ENCODE results near the gene CHRNA1.

The CHRNA1 gene

DNA sequence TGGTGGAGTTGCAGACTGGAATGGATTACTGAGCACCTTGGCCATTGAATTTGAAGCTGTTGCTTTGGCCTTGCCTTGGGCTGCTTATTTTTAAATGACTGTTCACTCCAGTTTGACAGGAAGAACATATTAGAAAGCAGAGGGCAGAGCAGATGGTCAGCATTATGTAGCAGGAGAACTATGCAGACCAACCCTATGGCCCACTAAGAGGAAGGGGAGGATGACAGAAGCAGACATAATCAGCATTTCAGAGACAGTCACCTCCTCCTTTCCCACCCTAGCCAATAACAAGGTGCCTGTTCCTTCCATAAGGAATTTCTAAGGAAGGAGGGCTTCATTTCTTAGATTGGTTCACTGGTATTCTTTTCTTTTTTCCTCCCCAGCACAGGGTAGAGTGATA lies 2.4 kb downstream of the CHRNA1 start:
- no peak for DNase-seq (ENCODE audit: low read depth in 3 of 3)

GRCh38 chr2:174760845-174761473 lies 3.3 kb downstream of the CHRNA1 start:
- no peak for DNase-seq (ENCODE audit: low read depth in 3 of 3)

GRCh38 chr2:174759381-174760065 lies 4.7 kb downstream of the CHRNA1 start:
- no peak for DNase-seq (ENCODE audit: low read depth in 3 of 3)

GRCh38 chr2:174756743-174757142 lies 7.5 kb downstream of the CHRNA1 start:
- no peak for DNase-seq (ENCODE audit: low read depth in 3 of 3)

GRCh38 chr2:174753038-174753633 lies 11.1 kb downstream of the CHRNA1 start:
- DNase-seq (ENCODE audit: low read depth in 3 of 3), result no peak

DNA sequence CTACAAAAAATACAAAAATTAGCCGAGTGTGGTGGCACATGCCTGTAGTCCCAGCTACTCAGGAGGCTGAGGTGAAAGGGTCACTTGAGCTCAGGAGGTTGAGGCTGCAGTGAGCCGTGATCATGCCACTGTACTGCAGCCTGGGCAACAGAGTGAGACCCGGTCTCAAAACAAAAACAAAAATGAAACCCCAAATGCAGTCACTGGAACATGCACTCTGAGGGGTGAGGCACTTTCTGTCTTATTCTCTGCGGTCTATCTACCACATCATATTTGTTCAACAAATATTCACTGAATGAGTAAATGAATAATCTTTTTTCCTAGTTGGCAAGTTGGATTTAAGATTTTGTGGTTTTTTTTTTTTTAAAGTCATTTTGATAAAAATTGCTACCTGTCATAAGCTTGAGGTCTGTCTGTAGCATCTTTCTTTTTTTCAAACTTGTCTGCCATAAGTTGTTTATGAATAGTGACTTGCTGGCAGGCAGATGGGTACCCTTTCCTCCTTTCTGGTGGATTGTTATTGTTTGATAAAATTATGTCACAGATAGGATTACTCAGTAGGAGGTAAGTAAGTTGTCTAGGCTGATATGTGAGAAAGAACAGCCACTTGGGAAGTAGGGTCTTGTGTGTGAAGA lies 11.8 kb downstream of the CHRNA1 start:
- DNase-seq (ENCODE audit: low read depth in 3 of 3), result no peak

GRCh38 chr2:174750923-174751441 lies 13.3 kb downstream of the CHRNA1 start:
- DNase-seq (ENCODE audit: low read depth in 3 of 3), result peak in 1 of 3 experiments; percentile 17

GRCh38 chr2:174749793-174750192 lies 14.5 kb downstream of the CHRNA1 start:
- DNase-seq (ENCODE audit: low read depth in 3 of 3), result no peak

DNA sequence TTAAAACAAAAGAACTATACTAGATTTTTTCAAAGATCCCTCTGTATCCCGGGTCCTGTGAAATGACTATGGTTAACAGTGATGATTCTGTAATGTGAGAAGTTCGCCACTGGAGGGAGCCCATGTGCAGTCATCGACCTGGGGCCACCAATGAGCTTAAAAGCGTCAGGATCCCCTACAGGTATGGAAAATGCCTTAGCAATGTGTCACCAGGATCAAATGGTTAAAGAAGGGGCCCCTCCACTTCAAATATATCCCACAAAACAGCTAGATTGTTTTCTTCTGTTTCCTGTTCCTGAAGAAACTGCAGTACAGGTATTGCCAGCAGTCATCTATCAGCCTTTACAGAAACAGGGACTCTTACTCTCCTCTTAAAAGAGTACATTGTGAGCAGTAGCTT lies 15.3 kb downstream of the CHRNA1 start:
- peak; percentile 48 to 67 (median 58) for DNase-seq (ENCODE audit: low read depth in 3 of 3)

DNA sequence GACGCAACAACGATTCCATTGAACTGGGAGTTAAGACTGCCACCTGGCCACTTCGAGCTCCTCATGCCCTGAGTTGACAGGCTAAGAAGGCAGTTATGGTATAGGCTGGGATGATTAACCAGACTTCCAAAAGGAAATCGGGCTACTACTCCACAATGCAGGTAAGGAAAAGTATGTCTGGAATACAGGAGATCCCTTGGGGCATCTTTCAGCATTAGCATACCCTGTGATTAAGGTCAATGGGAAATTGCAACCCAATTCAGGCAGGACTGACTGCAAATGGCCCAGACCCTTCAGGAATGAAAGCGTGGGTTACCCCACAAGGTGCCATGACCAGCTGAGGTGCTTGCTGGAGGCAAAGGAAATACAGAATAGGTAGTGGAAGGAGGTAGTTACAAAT lies 19.1 kb downstream of the CHRNA1 start:
- no peak for DNase-seq (ENCODE audit: low read depth in 3 of 3)

GRCh38 chr2:174744111-174744510 lies 20.2 kb downstream of the CHRNA1 start:
- no peak for DNase-seq (ENCODE audit: low read depth in 3 of 3)

- no peak for DNase-seq (ENCODE audit: low read depth in 3 of 3)
Measured at GRCh38 chr2:174740721-174741120, 23.6 kb downstream of the CHRNA1 start.

DNA sequence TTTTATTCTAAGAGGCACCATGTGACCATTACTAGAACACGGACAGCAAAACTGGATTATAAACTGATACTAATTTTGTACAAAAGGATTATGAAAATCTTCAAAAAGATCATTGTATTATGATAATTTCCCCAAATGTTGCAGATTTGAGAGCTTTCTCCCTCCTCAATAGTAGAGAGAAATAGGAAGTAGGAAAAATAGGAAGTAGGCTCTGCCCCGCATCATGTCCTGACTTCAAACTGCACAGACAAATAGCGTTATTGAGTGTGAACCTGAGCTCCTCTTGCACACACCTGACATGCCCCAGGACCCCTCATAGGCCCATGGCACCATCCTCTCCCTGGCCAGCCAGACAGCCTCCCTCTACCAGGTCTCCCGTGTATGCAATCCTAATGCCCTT lies 25.4 kb downstream of the CHRNA1 start:
- no peak for DNase-seq (ENCODE audit: low read depth in 3 of 3)

GRCh38 chr2:174731546-174731945 lies 32.7 kb downstream of the CHRNA1 start:
- DNase-seq (ENCODE audit: low read depth in 3 of 3), result no peak

- no peak for DNase-seq (ENCODE audit: low read depth in 3 of 3)
Measured at GRCh38 chr2:174730698-174731018, 33.6 kb downstream of the CHRNA1 start.

DNA sequence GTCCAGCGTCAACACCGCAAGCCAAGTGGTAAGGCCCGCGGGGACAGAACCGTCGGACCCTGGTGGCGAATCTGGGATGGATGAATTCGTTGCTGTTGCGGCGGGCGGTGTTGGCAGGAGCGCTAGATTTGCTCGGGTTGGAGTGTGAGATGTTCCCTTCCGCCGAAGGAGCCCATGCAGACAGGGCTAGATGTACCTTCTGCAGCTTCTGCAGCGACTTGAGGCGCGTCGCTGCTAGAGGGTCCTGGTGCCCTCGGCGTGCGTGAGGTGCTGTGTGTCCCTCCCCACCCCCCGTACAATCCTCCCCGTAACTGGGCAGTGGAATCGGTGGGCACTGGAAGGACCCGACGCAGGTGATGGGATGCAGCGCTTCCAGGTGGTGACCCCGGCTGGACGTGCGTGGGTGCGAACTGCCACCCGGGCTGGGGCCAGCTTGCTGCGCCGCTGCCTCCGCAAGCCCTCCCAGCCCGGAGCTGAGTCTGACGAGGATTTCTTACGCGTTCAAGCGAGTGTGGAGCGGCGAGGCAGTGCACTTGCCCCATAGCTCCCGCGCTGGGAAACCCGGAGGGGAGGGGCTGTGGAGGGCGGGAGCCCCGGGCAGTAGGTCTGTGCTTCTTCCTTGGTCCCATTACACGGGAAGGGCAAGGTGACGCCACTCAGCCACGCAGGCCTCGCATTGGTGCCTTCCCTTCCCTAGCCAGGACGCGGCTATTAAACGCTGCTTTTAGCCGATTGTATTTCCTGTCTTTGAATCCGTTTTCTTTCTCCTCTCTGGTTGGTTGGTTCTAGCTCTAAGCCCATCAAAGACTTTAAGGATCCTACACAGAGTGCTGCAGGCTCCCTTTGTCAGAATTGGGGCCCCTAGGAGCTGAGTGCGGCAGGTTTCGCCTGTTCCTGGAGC lies 34.2 kb downstream of the CHRNA1 start:
- peak in 2 of 3 experiments; percentile 33 to 66 for DNase-seq (ENCODE audit: low read depth in 3 of 3)

DNA sequence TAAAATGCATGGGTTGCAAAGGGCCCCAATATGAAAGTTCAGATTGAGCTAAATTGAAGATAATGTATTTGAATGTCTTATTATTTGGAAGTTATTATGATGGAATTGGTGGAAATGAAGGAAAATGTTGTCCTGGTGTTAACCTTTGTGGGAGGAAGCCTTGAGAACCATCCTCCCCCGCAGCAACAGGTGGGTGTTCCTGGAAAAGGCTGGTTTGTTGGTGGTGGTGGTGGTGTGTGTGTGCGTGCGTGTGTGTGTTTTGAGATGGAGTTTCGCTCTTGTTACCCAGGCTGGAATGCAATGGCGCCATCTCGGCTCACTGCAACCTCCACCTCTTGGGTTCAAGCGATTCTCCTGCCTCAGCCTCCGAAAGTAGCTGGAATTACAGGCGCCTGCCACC lies 36.2 kb downstream of the CHRNA1 start:
- DNase-seq (ENCODE audit: low read depth in 3 of 3), result no peak

DNA sequence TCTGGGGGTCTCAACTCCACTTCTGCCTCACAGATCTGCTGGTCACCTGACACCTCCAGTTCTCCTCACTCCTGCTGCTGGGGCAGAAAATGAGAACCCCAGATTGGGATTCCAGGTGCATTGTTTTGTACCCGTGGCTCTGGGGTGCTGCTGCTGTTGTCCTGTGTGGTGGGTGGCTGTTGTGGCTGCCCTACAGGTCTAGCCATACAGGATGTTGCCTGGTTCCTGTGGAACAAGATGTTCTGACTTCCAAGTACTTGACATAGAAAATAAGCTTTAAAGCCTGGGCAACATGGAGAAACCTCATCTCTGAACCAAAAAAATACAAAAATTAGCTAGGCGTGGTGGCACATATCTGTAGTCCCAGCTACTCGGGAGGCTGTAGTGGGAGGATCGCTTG lies 38.1 kb downstream of the CHRNA1 start:
- DNase-seq (ENCODE audit: low read depth in 3 of 3), result no peak

GRCh38 chr2:174722942-174723592 lies 41.2 kb downstream of the CHRNA1 start:
- DNase-seq (ENCODE audit: low read depth in 3 of 3), result no peak

DNA sequence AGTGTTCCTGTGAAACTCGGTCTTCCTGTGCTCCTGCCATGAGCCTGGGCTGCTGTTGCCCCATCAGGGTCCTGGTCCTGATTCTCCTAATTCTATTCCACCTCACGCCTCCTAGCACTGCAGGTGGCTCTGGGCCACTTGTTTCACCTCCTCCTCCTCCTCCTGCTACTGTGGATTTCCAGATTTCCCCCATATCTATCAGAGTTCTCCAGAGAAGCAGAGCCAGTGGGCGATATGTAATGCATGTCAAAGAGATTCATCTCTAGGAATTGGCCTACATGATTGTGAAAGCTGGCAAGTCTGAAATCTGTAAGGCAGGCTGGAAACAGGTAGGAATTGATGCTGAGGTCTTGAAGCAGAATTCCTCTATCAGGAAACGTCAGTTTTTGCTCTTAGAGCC lies 45.3 kb downstream of the CHRNA1 start:
- no peak for DNase-seq (ENCODE audit: low read depth in 3 of 3)

DNA sequence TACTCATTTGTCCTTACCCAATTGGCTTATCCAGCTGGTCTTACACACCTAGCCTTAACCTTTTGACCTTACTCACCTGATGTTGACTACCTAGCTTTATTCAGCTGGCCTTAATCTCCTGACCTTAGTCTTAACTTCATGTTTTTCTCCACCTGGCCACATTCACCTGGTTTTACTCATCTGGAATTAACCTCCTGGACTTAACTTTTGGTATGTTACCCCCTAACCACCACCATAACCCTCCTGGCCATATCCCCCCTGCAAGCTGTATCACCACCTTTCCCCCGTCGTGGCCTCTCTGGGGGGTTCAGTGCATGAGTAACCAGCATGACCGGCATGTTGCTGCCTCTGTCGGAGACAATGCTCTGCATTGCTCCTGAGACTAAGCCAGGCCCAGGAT lies 45.7 kb downstream of the CHRNA1 start:
- no peak for DNase-seq (ENCODE audit: low read depth in 3 of 3)
